Gastrocnemius medialis (tissue), 4 donors: ENCODE measurements around the gene NLRC5.

ENCODE experiments used
- POLR2A ChIP-seq, 2 donors: fragments of 450-650 bp; IDR thresholded peaks; one replicate each; pipeline ENCODE4 v1.6.1; 2017; ENCODE audit warnings: antibody characterized with exemption in 2 of 2, mild to moderate bottlenecking in 2 of 2, moderate library complexity in 2 of 2
- TF ChIP-seq, protein P1 (sequence below), 5 experiments: fragments of 450-650 bp in 3 of 5; fragments of 200-600 bp in 2 of 5; sonication (generic) in 2 of 5; IDR thresholded peaks in 4 of 5; conservative IDR thresholded peaks in 1 of 5; 1 replicate in 4 of 5; 2 replicates in 1 of 5; pipeline ENCODE4 v1.5.1; 2016 to 2019; ENCODE audit warnings: antibody characterized with exemption in 5 of 5, mild to moderate bottlenecking in 3 of 5, moderate library complexity in 3 of 5

DNA sequence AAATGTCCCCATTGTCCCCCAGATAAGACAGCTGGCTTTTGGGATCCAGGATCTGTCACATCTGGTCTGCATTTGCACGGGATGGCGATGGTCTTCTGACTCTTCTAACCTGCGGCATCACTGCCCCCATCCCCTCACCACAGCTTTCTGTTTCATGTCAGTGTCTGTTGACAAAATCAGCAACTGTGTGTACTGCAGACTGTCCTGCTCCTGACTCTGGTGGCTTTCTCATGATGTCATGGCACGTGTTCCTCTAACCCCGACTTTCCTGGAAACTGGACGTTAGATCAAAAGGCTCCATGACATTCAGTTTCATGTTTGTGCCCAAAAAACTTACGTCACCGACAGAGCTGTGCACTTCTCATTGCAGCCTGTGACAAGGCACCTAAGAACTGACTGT, 73.0 kb downstream of the NLRC5 start:
- TF ChIP-seq, protein P1, sequence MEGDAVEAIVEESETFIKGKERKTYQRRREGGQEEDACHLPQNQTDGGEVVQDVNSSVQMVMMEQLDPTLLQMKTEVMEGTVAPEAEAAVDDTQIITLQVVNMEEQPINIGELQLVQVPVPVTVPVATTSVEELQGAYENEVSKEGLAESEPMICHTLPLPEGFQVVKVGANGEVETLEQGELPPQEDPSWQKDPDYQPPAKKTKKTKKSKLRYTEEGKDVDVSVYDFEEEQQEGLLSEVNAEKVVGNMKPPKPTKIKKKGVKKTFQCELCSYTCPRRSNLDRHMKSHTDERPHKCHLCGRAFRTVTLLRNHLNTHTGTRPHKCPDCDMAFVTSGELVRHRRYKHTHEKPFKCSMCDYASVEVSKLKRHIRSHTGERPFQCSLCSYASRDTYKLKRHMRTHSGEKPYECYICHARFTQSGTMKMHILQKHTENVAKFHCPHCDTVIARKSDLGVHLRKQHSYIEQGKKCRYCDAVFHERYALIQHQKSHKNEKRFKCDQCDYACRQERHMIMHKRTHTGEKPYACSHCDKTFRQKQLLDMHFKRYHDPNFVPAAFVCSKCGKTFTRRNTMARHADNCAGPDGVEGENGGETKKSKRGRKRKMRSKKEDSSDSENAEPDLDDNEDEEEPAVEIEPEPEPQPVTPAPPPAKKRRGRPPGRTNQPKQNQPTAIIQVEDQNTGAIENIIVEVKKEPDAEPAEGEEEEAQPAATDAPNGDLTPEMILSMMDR (IDR thresholded peaks at IDR 0.05 in 4 of 5, conservative IDR thresholded peaks at IDR 0.05 in 1 of 5): no peak
- TF ChIP-seq POLR2A (IDR thresholded peaks at IDR 0.05): peak; percentile 16 to 30
